ENCODE measurements around the gene CCDC91.
A peak's percentile ranks its signal among the peaks of the same experiment; 100 is the strongest.

CCDC91 gene

DNA sequence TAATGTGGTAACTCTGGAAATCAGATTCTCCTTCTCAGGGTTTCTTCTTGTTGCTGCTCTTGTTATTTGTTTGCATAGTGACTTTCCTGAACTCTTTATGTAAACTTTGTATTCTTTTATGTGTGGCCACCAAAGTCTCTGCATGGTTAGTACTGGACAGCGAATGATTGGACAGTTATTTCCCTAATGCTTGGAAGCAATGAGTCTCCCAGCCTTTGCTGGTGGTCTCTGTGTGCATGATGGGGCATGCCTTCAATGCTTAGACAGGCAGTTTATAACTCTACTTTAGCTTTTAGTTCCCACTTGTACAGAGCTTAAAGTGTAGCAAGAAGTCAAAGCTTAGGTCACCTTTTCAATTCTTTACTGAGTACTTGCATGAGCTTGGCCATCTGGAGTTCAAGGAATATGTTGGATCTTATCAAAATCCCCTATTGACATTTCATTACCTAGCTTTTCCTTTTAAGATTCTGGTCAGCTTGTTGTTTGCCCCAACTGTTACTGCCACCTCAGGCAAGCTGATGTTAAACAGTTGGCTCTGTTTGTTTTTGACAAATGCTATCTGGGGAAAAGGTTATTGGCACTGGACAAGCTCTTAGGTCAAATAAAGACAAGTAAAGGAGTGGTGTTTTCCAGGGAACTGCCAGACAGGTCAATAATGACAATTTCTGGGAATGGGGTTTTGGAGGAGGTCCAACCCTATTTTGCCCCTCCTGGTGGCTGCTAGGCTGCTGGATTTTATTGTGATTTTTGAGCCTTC, 12.3 kb downstream of the CCDC91 start:
- Histone ChIP-seq H3K27ac (replicated peaks) (no peak overlapping the region), H3K27me3 (ENCODE audit: insufficient read depth, poor library complexity, severe bottlenecking) (no peaks in the 10 kb centered on the region), H3K4me3 (replicated peaks; ENCODE audit: insufficient read depth, low read length) (no peak overlapping the region)
- TF ChIP-seq, protein P1, sequence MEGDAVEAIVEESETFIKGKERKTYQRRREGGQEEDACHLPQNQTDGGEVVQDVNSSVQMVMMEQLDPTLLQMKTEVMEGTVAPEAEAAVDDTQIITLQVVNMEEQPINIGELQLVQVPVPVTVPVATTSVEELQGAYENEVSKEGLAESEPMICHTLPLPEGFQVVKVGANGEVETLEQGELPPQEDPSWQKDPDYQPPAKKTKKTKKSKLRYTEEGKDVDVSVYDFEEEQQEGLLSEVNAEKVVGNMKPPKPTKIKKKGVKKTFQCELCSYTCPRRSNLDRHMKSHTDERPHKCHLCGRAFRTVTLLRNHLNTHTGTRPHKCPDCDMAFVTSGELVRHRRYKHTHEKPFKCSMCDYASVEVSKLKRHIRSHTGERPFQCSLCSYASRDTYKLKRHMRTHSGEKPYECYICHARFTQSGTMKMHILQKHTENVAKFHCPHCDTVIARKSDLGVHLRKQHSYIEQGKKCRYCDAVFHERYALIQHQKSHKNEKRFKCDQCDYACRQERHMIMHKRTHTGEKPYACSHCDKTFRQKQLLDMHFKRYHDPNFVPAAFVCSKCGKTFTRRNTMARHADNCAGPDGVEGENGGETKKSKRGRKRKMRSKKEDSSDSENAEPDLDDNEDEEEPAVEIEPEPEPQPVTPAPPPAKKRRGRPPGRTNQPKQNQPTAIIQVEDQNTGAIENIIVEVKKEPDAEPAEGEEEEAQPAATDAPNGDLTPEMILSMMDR (IDR thresholded peaks at IDR 0.05; ENCODE audit: insufficient read depth, low read length), result no peak
- no peak for TF ChIP-seq GABPA (IDR thresholded peaks at IDR 0.05; ENCODE audit: low read depth)
- no peak for TF ChIP-seq SPI1 (IDR thresholded peaks at IDR 0.05; ENCODE audit: borderline replicate concordance, low read depth)
- no peak for TF ChIP-seq POLR2AphosphoS5 (IDR thresholded peaks at IDR 0.05; ENCODE audit: low read depth)
- TF ChIP-seq, protein P2, sequence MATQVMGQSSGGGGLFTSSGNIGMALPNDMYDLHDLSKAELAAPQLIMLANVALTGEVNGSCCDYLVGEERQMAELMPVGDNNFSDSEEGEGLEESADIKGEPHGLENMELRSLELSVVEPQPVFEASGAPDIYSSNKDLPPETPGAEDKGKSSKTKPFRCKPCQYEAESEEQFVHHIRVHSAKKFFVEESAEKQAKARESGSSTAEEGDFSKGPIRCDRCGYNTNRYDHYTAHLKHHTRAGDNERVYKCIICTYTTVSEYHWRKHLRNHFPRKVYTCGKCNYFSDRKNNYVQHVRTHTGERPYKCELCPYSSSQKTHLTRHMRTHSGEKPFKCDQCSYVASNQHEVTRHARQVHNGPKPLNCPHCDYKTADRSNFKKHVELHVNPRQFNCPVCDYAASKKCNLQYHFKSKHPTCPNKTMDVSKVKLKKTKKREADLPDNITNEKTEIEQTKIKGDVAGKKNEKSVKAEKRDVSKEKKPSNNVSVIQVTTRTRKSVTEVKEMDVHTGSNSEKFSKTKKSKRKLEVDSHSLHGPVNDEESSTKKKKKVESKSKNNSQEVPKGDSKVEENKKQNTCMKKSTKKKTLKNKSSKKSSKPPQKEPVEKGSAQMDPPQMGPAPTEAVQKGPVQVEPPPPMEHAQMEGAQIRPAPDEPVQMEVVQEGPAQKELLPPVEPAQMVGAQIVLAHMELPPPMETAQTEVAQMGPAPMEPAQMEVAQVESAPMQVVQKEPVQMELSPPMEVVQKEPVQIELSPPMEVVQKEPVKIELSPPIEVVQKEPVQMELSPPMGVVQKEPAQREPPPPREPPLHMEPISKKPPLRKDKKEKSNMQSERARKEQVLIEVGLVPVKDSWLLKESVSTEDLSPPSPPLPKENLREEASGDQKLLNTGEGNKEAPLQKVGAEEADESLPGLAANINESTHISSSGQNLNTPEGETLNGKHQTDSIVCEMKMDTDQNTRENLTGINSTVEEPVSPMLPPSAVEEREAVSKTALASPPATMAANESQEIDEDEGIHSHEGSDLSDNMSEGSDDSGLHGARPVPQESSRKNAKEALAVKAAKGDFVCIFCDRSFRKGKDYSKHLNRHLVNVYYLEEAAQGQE (IDR thresholded peaks at IDR 0.05; ENCODE audit: insufficient replicate concordance, low read depth), result no peak
- no peak for DNase-seq (ENCODE audit: low read depth in 1 of 2, low spot score in 1 of 2)

DNA sequence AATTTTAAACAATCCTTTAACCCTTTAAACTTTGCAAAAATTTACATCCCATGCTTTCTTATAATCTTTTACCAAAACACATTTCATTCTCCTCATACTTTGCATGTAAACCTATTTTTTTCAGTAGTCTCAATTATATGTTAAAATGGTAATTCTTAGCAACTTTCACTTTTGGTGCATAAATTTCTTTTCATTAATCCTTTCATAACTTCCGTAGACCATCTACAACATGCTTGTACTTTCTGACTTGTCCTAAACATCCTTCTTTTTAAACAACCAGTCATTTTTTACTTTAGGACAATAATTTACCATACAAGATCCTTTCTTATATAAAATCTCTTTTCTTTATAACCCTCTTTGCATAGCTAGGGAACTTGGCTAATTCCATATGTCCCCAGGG, 19.5 kb downstream of the CCDC91 start:
- TF ChIP-seq POLR2AphosphoS5 (IDR thresholded peaks at IDR 0.05; ENCODE audit: low read depth), result no peak
- Histone ChIP-seq H3K4me3 (replicated peaks; ENCODE audit: insufficient read depth, low read length) (no peak overlapping the region), H3K27me3 (ENCODE audit: insufficient read depth, poor library complexity, severe bottlenecking) (no peaks in the 10 kb centered on the region), H3K27ac (replicated peaks) (no peak overlapping the region)
- no peak for DNase-seq (ENCODE audit: low read depth in 1 of 2, low spot score in 1 of 2)

DNA sequence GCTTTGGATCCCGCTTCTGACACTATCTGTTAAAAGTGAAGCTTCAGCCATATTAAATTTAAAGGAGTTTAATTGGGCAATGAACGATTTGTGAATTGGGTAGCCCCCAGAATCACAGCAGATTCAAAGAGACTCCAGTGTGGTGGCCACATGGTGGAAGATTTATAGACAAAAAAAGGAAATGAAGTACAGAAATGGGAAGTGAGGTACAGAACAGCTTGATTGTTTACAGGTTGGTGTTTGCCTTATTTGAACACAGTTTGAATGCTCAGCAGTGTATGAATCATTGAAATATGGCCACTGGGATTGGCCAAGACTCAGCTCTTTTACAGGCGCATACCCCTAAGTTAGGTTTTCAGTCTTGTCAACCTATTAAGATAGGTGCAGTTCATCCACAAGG, 21.9 kb downstream of the CCDC91 start:
- DNase-seq (ENCODE audit: low read depth in 1 of 2, low spot score in 1 of 2), result no peak
- no peak overlapping the region for H3K4me3 ChIP-seq (replicated peaks; ENCODE audit: insufficient read depth, low read length)
- TF ChIP-seq POLR2AphosphoS5 (IDR thresholded peaks at IDR 0.05; ENCODE audit: low read depth) (no peak), SPI1 (IDR thresholded peaks at IDR 0.05; ENCODE audit: borderline replicate concordance, low read depth) (peak; percentile 84)
- H3K27me3 ChIP-seq (ENCODE audit: insufficient read depth, poor library complexity, severe bottlenecking), result no peaks in the 10 kb centered on the region
- no peak overlapping the region for H3K27ac ChIP-seq (replicated peaks)

DNA sequence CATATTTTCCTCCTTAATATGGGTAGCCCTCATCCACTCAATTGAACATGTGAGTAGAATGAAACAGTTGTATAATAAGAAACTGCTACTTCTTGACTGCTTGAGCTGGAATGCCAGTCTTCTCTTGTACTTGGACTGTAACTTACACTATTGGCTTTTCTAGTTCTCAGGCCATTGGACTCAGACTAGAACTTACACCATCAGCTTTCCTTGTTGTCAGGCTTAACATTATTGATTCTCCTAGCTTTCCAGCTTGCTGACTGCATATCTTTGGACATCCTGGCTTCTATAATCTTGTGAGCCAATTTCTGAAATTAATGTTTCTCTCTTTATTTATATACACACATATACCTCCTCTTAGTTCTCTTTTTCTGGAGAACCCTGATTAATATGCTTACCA, 24.8 kb downstream of the CCDC91 start:
- Histone ChIP-seq H3K27ac (replicated peaks) (no peak overlapping the region), H3K27me3 (ENCODE audit: insufficient read depth, poor library complexity, severe bottlenecking) (no peaks in the 10 kb centered on the region), H3K4me3 (replicated peaks; ENCODE audit: insufficient read depth, low read length) (no peak overlapping the region)
- no peak for DNase-seq (ENCODE audit: low read depth in 1 of 2, low spot score in 1 of 2)
- TF ChIP-seq, protein P2 (IDR thresholded peaks at IDR 0.05; ENCODE audit: insufficient replicate concordance, low read depth), result no peak

DNA sequence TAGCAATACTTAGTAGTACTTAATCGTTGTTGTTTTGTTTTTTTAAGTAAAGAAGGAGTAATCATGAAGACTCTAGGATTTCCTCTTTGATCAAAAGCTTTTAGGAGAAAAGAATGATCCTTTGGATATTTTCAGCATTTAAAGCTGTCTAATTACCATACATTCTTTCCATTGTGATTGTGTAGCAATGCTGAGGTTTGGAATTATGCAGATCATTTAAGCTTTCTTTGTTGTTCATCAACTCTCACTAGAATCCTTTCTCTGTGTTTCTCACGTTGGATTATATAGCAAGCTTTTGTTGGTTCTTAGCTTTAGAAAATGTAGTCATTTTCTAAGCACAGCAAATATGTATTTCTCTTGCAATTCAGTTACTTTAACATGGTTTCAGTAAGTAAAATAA, 25.8 kb downstream of the CCDC91 start:
- no peak for DNase-seq (ENCODE audit: low read depth in 1 of 2, low spot score in 1 of 2)
- no peak overlapping the region for H3K4me3 ChIP-seq (replicated peaks; ENCODE audit: insufficient read depth, low read length)
- no peak overlapping the region for H3K27ac ChIP-seq (replicated peaks)
- TF ChIP-seq, protein P2 (IDR thresholded peaks at IDR 0.05; ENCODE audit: insufficient replicate concordance, low read depth), result no peak
- TF ChIP-seq GABPA (IDR thresholded peaks at IDR 0.05; ENCODE audit: low read depth), result no peak
- TF ChIP-seq, protein P1 (IDR thresholded peaks at IDR 0.05; ENCODE audit: insufficient read depth, low read length), result no peak
- H3K27me3 ChIP-seq (ENCODE audit: insufficient read depth, poor library complexity, severe bottlenecking), result no peaks in the 10 kb centered on the region
